PC-9 (cell line): ENCODE measurements around the gene SAG.

ENCODE experiments used
- EZH2 ChIP-seq: fragments of 200-600 bp; sonication (generic); IDR thresholded peaks from 2 replicates; pipeline ENCODE4 v1.8.0; 2017; ENCODE audit warnings: antibody characterized with exemption, low read depth
- TF ChIP-seq, protein P1 (sequence below): fragments of 200-600 bp; sonication (generic); conservative IDR thresholded peaks from 2 replicates; pipeline ENCODE4 v1.6.1; 2017; ENCODE audit warnings: mixed run types, antibody characterized with exemption, mild to moderate bottlenecking, moderate library complexity

DNA sequence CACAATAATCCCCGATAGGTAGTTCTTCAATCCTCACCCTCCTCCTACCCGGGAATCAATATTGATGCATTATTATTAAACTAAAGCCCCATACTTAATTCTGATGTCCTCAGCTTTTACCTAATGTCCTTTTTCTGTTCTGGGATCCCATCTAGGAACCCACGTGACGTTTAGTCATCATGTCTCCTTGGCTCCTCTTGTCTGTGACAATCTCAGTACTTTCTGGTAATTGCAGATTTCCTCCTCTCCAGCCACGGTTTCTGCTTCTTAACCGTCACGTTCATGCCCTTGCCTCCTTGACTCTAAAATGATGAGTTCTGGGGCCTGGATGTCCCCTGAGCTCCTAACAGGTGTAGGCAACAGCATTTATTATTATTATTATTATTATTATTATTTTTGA lies 43.8 kb downstream of the SAG start:
- TF ChIP-seq, protein P1, sequence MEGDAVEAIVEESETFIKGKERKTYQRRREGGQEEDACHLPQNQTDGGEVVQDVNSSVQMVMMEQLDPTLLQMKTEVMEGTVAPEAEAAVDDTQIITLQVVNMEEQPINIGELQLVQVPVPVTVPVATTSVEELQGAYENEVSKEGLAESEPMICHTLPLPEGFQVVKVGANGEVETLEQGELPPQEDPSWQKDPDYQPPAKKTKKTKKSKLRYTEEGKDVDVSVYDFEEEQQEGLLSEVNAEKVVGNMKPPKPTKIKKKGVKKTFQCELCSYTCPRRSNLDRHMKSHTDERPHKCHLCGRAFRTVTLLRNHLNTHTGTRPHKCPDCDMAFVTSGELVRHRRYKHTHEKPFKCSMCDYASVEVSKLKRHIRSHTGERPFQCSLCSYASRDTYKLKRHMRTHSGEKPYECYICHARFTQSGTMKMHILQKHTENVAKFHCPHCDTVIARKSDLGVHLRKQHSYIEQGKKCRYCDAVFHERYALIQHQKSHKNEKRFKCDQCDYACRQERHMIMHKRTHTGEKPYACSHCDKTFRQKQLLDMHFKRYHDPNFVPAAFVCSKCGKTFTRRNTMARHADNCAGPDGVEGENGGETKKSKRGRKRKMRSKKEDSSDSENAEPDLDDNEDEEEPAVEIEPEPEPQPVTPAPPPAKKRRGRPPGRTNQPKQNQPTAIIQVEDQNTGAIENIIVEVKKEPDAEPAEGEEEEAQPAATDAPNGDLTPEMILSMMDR, result no peak
- no peak for TF ChIP-seq EZH2
